ENCODE data around the gene ERBB2. TPM values are rescaled to one million over a fixed set of nuclear protein-coding genes. Genes with fewer than 3 reads are reported as not detected.

The ERBB2 gene
- total RNA-seq, 1 donor from 2014 or later = 32.1 TPM

DNA sequence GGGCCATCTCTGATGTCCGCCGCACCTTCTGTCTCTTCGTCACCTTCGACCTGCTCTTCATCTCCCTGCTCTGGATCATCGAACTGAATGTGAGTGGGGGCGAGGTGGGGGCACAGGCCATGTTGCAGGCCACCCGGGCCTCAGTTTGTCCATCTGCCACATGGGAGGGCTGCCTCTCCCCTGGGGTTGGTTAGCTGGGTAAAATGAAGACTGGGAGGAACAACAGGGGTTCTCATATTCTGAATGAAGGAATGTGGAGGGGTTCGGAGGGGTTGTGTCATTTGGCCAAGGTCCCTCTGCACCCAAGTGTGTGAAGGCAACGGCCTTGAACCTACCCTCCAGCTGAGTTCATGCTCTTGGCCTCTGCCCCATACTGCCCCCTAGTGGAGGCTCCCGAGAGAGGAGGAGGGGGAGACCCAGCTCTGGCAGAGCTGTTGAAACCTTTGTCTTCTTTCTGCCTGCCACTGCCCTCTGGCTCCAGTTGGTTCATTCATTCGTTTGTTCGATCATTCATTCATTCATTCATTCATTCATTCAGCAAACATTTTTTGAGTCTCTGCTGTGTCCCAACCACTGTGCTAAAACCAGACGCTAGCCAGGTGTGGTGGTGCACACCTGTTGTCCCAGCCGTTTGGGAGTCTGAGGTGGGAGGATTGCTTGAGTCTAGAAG, 46.1 kb upstream of the ERBB2 start:
- TF ChIP-seq, protein P1, sequence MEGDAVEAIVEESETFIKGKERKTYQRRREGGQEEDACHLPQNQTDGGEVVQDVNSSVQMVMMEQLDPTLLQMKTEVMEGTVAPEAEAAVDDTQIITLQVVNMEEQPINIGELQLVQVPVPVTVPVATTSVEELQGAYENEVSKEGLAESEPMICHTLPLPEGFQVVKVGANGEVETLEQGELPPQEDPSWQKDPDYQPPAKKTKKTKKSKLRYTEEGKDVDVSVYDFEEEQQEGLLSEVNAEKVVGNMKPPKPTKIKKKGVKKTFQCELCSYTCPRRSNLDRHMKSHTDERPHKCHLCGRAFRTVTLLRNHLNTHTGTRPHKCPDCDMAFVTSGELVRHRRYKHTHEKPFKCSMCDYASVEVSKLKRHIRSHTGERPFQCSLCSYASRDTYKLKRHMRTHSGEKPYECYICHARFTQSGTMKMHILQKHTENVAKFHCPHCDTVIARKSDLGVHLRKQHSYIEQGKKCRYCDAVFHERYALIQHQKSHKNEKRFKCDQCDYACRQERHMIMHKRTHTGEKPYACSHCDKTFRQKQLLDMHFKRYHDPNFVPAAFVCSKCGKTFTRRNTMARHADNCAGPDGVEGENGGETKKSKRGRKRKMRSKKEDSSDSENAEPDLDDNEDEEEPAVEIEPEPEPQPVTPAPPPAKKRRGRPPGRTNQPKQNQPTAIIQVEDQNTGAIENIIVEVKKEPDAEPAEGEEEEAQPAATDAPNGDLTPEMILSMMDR (IDR thresholded peaks at IDR 0.05; ENCODE audit: insufficient read depth, low read length, severe bottlenecking) = peak; percentile 94
- no peak overlapping the region for H3K4me3 ChIP-seq (ENCODE audit: low read depth, low read length)
- H3K27me3 ChIP-seq (ENCODE audit: control insufficient read depth, insufficient read depth, low read length) = no peaks in the 10 kb centered on the region
- peaks cover 6% of the 10 kb centered on the region for H3K36me3 ChIP-seq (ENCODE audit: control insufficient read depth, insufficient read depth, low read length)
- FAIRE-seq (no peak), DNase-seq (ENCODE audit: low read depth) (peak; percentile 13)

DNA sequence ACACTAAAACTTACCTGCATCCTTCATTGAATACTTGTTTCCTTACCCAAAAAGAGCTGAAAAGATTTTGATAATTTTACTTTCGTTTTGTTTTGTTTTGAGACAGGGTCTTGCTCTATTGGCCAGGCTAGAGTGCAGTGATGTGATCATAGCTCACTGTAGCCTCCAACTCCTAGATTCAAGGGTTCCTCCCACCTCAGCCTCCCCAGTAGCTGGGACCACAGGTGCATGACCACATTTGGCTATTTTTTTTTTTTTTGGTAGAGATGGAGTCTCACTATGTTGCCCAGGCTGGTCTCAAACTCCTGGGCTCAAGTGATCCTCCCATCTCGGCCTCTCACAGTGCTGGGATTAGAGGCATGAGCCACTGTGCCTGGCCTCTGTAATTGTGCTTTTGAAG, 44.8 kb upstream of the ERBB2 start:
- DNase-seq (ENCODE audit: low read depth) (no peak), FAIRE-seq (no peak)
- TF ChIP-seq, protein P1 (IDR thresholded peaks at IDR 0.05; ENCODE audit: insufficient read depth, low read length, severe bottlenecking) = no peak
- no peak overlapping the region for H3K4me3 ChIP-seq (ENCODE audit: low read depth, low read length)
- H3K36me3 ChIP-seq (ENCODE audit: control insufficient read depth, insufficient read depth, low read length) = peaks cover 6% of the 10 kb centered on the region
- no peaks in the 10 kb centered on the region for H3K27me3 ChIP-seq (ENCODE audit: control insufficient read depth, insufficient read depth, low read length)

DNA sequence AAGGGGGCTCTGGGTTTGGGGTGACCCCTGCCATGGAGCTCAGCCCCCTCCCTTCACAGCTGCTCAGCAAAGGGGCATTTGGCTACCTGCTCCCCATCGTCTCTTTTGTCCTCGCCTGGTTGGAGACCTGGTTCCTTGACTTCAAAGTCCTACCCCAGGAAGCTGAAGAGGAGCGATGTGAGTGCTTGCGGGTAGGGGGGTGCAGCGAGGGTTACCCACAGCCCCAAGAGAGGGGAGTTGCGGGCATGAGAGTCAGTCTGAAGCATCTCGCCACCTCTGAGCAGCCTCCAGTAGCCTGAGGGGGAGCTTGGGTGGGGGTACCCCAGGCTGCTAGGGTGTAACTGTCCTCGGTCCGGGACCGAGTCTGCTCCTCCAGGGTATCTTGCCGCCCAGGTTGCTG, 41.5 kb upstream of the ERBB2 start:
- Histone ChIP-seq H3K27me3 (ENCODE audit: control insufficient read depth, insufficient read depth, low read length) (no peaks in the 10 kb centered on the region), H3K36me3 (ENCODE audit: control insufficient read depth, insufficient read depth, low read length) (peaks cover 14% of the 10 kb centered on the region), H3K4me3 (ENCODE audit: low read depth, low read length) (no peak overlapping the region)
- no peak for FAIRE-seq
- no peak for DNase-seq (ENCODE audit: low read depth)
- TF ChIP-seq, protein P1 (IDR thresholded peaks at IDR 0.05; ENCODE audit: insufficient read depth, low read length, severe bottlenecking) = no peak

DNA sequence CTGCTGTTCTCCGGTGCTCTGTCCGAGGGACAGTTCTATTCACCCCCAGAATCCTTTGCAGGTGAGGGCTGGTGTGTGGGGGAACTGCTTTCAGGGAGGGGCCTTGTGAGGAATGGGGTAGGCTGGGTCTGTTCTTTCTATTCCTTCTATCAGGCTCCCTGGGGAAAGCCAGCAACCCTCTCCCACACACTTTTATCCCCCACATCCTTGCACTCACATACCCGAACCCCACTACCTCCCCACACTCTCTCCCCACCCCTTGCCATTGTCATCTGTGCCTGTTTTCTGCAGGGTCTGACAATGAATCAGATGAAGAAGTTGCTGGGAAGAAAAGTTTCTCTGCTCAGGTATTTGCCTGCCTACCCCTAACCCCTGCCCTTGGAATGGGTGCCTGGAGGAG, 41.1 kb upstream of the ERBB2 start:
- H3K36me3 ChIP-seq (ENCODE audit: control insufficient read depth, insufficient read depth, low read length) = peaks cover 14% of the 10 kb centered on the region

DNA sequence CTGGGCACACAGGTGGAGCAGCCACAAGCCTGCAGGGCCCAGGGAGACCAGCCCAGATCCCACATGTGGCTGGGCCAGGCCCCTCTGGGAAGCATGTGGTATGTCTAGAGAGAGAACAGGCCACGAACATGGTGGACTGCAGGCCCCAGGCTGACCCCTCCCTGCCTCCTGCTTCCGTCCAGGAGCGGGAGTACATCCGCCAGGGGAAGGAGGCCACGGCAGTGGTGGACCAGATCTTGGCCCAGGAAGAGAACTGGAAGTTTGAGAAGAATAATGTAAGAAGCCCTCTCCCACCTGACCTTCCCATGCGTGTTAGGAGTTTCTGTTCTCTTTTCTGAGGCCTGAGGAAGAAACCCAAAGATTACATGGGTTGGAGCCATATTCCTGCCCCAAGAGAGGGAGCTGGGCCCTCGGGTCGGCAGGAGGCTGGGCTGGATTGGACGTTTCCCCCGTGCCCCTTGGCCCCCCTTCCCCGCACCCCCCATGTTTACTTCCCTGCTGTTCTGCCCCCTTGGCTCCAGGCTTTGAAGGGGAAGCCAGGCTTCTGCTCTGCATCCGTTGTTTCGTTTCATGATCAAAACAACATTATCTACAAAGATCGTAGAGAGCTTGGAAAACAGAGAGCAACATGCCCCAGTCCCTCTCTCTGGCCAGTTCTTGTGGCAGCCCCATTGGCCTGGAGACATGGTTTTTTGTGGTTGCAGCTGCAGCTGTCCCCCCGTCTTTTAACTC, 40.4 kb upstream of the ERBB2 start:
- FAIRE-seq = no peak
- H3K36me3 ChIP-seq (ENCODE audit: control insufficient read depth, insufficient read depth, low read length) = peaks cover 14% of the 10 kb centered on the region

More for the DNA sequence above, 41.1 kb upstream of the ERBB2 start:
- DNase-seq (ENCODE audit: low read depth) = no peak
- no peak overlapping the region for H3K4me3 ChIP-seq (ENCODE audit: low read depth, low read length)
- no peak for FAIRE-seq
- TF ChIP-seq, protein P1 (IDR thresholded peaks at IDR 0.05; ENCODE audit: insufficient read depth, low read length, severe bottlenecking) = no peak
- H3K27me3 ChIP-seq (ENCODE audit: control insufficient read depth, insufficient read depth, low read length) = no peaks in the 10 kb centered on the region

More for the DNA sequence above, 40.4 kb upstream of the ERBB2 start:
- DNase-seq (ENCODE audit: low read depth) = no peak
- TF ChIP-seq, protein P1 (IDR thresholded peaks at IDR 0.05; ENCODE audit: insufficient read depth, low read length, severe bottlenecking) = no peak
- Histone ChIP-seq H3K27me3 (ENCODE audit: control insufficient read depth, insufficient read depth, low read length) (no peaks in the 10 kb centered on the region), H3K4me3 (ENCODE audit: low read depth, low read length) (no peak overlapping the region)

Data from bronchial epithelial cell (primary cell).